Germinal center (tissue), 1 donor: Measurements from ENCODE around the gene CINP.
"Not testable (repeated sequence)": the region's sequence is repeated elsewhere in the genome, so short reads cannot be mapped to it uniquely, and the experiment has no call there.

Experiments used
- DNase-seq: peaks from one replicate; pipeline ENCODE4 v3.0.0; 2012; ENCODE audit warnings: mixed read lengths, low spot score

CINP gene

DNA sequence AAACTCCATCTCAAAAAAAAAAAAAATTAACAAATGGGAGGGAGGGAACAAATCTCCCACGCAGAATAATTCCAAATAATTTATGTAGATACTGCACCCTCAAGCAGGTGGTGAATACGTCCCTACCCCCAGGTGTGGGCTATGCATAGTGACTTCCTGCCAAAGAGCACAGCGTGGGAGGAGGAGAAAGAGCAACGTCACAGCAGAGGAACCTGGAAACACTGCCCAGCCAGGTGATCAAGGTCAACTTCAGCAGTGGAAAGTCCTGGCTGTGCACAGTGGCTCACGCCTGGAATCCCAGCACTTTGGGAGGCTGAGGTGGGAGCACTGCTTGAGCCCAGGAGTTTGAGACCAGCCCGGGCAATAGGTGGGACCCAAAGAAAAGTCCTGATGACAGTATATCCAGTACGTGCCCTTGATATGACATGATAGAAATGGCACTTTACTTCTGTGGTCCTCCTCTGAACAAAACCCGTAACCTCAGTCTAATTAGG lies 9.5 kb downstream of the CINP start:
- DNase-seq: no peak

DNA sequence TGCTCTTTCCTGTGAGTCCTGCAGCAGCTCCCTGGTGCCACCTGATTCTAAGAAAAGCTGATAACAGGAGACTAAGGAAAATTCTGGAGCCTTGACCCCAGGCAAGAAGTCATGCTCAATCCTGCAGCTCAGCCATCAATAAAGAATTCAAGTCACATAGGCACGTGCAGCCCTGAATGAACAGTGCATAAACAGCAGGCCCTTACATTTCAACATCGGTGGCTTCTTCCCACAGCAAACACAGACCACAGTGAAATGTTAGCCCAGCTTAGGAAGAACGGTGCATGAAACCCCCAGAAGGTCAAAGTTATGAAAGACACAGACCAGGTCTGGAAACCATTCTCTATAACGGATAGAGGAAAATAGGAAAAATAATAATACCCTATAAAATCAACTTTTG lies 10.5 kb downstream of the CINP start:
- DNase-seq: no peak

DNA sequence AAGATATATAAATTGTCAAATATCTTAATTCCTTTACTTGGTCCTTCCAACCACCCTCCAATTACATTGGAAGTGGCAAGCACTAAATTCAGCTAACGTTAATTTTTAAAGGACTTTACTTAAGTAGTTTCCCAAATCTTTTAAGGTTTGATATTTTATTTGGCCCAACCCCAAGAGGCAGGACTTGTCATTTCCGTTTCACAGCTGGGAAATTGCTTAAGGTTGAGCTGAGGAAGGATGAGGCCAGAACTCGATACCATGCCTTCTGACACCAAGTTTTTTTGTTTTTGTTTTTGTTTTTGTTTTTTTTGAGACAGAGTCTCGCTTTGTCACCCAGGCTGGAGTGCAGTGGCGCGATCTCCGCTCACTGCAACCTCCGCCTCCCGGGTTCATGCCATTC lies 11.1 kb downstream of the CINP start:
- not testable (repeated sequence) for DNase-seq

DNA sequence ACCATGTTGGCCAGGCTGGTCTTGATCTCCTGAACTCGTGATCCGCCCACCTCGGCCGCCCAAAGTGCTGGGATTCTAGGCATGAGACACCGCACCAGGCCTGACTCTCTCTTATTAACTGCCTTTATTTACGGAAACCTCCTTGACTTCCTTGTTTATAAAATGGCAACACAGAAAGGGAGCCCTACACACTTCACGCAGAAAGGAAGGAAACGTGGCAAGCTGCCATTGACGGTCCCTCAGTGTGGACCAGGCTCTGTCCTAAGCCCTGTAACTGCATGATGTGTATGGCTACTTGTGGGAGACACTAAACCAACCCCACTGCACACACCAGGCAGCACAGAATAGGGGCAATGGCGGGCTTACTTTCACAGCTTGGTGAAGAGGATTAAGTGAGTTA lies 11.7 kb downstream of the CINP start:
- DNase-seq: no peak

DNA sequence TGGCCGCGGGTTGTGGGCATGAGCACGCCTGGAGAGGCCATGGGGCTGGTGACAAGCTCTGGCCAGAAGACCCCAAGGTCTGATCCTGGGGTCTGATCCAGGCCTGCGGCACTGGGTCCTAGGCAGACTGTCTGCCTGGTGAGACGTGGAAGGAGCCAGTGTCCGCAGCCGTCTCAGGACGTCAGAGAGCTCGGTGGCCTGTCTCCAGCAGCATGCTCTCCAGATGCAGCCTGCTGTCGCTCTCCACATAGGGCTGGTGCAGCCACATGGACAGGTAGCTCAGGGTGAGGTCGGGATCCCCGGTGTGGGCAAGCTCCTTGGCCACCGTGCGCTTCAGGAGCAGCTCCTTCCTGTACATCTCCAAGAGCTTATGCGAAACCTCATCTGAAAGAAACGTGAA lies 14.3 kb downstream of the CINP start:
- DNase-seq: no peak

DNA sequence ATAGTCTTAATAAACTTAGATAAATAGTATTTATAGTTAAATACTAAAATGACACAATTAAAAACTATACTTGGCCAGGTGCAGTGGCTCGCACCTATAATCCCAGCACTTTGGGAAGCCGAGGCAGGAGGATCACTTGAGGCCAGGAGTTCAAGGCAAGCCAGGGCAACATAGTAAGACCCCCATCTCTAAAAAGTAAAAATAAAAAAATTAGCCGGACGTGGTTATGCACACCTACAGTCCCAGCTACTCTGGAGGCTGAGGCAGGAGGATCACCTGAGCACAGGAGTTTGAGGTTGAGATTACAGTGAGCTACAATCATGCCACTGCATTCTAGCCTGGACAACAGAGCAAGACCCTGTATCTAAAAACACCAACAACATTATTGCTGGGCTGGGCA lies 16.0 kb downstream of the CINP start:
- no peak for DNase-seq

DNA sequence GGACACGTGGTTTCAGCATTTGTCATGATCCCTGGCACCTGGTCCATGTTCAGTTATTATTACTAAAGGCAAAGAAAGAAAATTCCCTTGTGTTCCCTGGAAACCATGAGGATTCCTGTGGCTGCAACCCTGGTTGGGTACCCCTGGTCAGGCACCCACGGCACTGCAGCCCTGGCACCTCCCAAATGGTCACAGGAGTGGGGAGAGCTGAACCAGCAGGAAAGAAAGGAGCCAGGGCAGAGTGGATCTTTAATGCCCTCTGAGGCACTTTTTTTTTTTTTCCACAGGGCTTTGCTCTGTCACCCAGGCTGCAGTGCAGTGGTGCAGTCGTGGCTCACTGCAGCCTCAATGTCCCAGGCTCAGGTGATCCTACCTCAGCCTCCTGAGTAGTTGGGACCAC lies 17.5 kb downstream of the CINP start:
- DNase-seq: no peak

DNA sequence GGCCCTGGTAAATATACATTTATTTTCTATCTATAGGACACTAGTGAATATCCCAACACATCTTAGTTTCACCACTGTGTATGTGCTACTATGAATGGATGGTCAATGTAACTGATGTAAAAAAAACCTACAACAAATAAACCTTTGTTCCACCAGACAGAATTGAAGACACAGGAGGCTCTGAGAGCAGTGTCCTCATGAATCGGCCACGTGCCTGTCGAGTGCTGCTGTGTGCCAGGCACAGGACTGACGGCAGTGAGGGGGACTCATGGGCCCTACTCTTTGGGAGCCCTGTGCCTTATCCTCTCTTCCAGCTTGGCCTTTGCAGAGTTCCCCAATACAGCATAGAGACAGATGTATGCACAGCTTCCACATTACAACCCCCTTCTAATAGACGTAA lies 18.2 kb downstream of the CINP start:
- DNase-seq: no peak

DNA sequence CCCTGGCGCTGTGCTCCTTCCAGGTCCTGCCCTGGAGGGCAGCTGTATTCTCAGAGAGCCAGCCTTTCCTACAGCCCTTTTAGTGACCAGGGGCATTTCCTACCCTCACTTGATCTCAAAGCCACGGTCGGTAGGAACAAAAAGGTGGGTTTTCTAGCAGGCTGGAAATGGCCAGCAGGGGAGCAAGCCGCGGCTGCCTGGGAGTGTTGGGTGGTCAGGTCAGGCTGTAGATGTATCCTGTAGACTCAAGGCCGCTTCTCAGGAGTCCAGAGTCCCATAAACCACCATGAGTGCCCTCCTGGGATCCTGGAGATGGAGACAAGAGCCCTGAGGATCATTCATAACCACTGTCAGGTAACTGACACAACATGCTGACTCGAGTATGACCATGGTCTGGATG lies 18.6 kb downstream of the CINP start:
- no peak for DNase-seq

DNA sequence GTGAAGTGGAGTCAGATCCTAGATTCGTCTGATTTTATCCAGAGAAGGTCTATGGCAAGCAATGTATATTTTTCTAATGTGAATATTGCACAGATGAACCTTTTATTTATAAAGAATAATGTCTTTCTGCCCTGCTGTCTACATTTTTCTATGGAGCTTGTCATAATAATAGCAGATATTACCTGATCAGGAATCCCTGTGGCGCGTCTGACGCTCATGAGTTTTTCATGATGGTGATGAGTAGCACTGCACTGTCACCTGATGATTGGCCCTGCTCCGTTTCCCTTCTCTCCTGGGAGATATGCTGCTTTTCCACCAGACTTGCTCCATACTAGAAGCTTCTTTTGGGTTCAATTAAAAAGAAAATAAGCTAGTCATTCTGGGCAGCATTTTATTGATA lies 20.5 kb downstream of the CINP start:
- no peak for DNase-seq

DNA sequence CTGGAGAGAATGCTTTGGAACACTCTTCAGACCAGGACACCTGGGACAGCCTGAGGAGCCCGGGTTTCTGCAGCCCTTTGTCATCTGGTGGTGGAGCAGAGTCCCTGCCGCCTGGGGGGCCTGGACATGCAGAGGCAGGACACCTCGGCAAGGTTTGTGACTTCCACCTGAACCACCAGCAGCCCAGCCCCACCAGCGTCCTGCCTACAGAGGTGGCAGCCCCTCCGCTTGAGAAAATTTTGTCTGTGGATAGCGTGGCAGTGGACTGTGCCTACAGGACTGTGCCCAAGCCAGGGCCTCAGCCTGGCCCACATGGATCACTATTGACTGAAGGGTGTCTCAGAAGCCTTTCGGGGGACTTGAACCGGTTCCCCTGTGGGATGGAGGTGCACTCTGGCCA lies 21.1 kb downstream of the CINP start:
- no peak for DNase-seq

DNA sequence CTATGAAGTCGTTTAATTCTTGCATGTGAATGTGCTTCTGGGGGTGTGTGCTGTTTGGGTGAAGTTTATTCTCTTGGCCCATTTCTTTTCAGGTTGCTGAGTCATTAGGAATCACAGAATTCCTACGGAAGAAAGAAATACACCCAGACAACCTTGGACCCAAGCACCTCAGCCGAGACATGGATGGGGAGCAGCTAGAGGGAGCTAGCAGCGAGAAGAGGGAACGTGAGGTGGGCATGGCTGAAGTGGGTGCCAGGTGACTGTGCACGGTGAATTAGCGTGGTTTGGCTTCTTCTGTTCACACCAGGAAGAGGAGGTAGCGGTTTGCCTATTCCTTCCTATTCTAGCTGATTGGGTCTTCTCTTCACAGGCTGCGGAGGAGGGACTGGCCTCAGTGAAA lies 24.0 kb downstream of the CINP start:
- no peak for DNase-seq

DNA sequence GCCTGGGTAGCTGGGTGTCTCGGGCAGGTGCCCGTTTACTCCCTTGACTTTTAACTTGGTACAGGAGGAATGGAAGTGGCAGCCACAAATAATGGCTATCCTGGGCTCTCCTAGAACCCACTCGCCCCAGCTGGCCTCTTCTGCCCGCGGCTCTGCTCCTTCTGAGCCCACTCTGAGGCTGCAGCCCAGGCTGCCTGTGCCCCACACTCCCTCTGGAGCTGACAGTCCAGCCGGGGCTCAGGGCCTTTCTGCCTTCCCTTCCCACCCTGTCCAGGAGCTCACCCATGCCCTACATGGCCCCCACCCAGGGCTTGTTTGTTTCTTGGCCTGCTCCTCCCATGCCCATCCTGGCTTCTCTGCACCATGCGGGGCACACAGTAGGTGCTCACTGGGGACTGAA lies 27.5 kb downstream of the CINP start:
- DNase-seq: no peak

DNA sequence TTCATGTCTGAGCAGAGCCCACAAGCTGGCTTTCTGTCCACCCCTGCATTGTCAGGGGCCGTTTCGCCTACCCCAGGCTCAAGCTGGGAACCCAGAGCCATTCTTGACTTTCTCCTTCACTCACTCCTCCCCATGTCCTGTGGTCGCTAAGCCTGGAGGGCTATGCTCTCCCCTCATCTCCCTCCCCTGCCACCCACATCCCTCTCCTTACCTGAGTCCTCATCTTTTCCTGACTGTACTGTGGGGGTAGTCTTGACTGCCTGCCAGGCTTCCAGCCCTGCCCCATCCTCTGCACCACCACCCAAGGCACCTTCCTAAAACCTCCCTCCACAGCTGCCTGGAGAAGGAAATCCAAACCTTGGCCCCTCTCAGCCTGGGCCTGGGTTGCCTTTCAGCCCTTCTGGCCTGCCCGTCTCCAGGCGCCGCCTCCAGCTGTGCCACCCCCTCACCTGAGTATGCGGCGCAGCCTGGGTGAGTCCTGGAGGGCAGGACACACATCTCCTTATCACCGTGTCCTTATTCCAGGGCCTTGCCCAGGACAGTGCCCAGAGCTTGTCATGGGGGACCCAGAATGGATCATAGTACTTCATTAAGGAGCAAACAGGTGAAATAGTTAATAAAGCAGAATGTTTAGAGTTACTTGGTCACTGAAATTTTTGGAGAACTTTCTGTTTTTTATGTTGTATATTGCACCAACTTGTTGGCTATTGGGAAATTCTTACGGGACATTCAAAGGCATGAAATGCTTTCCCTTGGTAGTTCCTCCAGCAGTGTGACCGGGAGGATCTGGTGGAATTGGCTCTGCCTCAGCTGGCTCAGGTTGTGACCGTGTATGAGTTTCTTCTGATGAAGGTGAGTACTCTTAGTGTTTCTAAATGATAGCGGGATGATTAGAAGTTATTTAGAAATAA lies 28.6 kb downstream of the CINP start:
- no peak for DNase-seq

DNA sequence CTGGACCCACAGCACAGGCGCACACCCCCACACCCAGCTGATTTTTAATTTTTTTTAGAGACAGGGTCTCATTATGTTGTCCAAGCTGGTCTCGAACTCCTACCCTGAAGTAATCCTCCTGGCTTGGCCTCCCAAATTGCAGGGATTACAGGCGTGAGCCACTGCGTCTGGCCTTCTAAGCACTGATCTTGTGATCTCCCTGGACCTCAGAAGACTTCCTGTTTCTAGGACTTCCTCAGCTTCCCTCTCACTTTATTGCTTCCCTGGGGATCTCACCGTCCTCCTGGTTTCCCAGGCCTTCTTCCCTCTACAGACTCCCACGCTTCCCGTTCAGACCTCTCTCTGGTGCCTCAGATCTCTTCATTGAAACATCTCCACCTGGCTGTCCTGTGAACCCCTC lies 29.3 kb downstream of the CINP start:
- no peak for DNase-seq

DNA sequence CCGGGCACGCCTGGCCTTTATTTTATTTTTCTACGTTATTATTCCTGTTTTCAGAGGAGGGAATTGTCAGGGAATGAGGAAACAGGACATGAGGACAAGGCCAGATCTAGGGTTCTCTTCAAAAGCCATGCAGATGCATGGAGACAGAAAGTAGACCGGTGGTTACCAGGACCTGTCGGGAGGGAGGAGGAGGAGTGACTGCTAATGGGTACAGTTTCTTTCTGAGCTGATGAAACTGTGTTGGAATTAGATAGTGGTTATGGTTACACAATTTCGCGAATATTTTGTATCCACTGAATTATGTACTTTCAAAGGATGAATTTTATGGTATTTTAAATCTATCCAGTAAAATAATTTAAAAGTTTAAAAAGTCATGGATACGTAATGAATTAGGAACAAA lies 31.9 kb downstream of the CINP start:
- no peak for DNase-seq

DNA sequence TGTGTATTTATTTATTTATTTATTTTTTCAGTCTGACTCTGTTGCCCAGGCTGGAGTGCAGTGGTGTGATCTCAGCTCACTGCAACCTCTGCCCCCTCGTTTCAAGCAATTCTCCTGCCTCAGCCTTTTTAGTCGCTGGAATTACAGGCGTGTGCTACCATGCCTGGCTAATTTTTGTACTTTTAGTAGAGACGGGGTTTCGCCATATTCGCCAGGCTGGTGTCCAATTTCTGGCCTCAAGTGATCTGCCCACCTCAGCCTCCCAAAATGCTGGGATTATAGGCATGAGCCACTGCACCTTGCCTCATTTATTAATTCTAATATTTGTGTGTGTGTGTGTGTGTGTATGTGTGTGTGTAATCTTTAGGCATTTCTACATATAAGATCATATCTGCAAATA lies 33.3 kb downstream of the CINP start:
- DNase-seq: not testable (repeated sequence)

DNA sequence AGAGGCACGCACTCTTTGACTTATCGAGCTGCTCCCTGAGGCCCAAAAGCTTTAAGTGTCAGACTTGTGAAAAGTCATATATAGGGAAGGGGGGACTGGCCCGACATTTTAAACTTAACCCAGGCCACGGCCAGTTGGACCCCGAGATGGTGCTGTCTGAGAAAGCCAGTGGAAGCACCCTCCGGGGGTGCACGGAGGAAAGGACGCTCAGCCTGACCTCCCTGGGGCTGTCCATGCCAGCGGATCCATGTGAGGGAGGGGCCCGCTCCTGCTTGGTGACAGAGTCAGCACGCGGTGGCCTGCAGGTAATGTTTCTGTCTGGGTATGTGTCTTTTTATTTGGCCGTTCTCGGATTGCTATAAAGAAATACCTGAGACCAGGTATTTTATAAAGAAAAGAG lies 36.1 kb downstream of the CINP start:
- no peak for DNase-seq

DNA sequence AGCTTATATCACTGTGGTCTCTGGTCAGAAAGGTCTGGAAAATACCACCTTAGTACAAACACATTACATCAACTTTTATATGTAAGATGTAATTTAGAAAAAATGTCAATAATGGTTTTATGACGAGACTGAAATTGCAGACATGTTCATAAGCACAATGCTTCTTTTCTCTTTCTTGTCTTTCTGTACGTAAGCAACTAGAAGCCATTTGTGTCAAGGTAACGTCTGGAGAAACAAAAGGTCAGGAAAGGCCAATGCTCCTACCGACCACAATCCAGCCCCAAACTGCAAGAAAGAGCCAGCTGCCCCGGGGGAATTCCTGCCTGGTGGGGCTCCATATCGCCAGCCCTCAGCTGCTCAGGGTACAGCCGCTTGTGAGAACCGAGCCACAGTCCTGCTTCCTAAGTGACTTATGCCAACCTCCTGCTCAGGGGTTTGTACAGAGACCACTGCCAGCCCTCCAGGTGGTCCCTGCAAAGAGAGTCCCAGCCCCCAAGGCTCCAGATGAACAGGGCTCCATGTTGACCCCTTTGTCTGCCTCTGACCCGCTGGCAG lies 36.8 kb downstream of the CINP start:
- no peak for DNase-seq

DNA sequence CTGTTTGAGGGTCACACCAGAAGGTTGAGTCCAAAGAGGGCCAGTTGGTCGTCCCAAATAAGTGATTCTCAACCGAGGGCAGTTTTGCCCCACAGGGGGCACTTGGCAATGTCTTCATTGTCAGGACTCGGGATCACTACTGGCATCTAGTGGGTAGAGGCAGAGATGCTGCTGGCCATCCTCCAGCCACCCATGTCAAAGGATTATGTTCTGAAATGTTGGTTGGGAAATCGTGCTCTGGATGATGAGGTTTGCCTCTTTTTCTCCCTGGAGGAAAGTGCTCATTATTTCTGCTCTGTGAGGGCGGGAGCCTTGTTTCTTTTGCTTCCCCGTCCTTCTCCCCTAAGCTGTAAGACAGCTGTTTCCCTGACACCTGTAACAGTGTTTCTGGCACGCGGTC lies 39.6 kb downstream of the CINP start:
- peak; percentile 44 for DNase-seq

DNA sequence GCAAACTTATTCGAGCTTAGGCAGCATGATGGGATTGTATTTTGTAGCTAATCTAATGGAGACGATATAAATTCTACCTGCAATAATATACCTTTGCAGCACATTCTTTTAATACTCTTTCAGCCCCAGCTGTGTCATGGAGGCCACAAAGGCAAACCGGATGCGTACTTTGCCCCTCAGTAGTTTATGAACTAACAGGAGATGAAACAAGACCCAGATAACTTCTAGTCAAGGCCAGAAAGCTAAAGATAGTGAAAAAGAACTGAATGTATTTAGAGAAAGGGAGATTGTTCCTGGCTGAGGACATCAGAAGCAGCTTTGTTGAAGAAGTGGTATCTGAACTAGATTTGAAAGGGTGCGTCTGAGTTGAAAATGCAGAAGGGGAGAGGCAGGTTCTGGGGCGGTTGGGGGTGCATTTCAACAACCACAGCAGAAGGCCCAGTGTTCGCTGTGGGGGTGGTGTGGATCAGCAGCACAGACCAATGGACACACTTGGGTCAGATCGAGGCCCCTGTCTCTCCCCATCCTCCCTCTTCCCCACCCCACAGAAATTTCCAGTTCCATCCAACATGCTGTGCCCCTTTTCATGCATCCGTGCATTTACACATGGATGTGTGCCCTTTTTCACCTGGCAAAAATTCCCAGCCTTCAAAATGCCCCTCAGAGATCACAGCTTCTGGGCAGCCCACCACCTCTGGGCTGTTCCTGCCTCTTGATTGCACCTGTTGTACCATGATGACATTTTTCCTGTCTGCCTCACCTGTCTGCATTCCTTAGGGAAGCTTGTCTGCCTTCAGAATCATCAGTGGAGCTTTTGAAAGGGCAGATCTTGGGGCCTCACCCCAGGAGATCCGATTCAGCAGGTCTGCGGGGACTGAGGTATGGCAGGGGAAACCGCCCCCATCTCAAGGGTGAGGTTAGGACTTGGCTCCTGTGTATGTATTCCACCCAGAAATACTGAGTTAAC lies 41.0 kb downstream of the CINP start:
- no peak for DNase-seq

DNA sequence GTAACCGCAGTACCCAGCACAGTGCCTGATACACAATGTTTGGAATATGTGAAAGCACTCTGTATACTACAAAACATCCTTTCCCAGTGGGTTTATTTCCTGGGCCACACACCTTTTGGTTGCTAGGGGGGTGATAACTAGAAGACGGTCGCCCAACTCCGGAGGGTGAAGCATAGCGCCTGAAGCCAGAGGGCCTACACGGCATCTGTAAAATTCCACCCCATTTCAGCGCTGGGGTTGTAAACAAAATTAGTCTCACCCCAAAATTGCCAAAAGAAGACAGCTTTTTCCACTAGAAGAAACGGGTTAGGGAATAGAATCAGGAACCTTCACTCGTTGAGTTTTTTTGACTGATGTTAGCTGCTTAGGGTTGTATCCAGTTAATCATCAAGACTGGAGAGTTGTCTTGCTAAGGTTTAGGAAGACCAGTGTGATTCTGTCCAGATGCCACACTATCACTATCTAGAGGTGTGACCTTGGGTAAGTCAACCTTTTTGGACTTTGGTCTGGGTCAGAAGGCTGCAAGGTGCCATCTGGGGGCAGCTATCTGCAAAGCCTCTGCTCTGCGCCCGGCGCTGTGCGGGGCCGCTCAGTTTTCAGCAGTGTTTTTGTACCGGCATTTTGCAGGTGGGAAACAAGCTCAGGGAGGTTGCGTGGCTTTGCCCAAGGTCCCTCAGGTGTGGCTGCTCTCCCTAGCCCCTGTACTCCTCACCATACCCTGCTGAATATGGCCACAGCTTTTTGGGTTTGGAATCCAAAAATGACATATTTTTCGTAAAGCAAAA lies 41.8 kb downstream of the CINP start:
- no peak for DNase-seq
